CD4-positive, alpha-beta memory T cell (primary cell): ENCODE measurements around the gene OR2Z1. TPM values are rescaled to one million over a fixed set of nuclear protein-coding genes. Genes with fewer than 3 reads are reported as not detected.
A peak's percentile ranks its signal among the peaks of the same experiment; 100 is the strongest.
"Not testable (repeated sequence)": the region's sequence is repeated elsewhere in the genome, so short reads cannot be mapped to it uniquely, and the experiment has no call there.

Experiments used
- CTCF ChIA-PET: fragments of 350-600 bp; sonication (Branson Sonifier 250); formaldehyde crosslinking; loops from one replicate; lab custom pipeline; 2021; ENCODE audit warnings: inconsistent platforms; ENCODE audit not compliant: partially characterized antibody; lab: Charles Lee
- POLR2A ChIA-PET: fragments of 350-600 bp; sonication (Branson Sonifier 250); formaldehyde crosslinking; loops from one replicate; lab custom pipeline; 2021; ENCODE audit not compliant: partially characterized antibody; lab: Charles Lee
- DNase-seq, 5 donors: peaks; one replicate each; pipeline versions ENCODE4 v3.0.0 to v3.0.0-alpha.2; 2020 to 2022; ENCODE audit warnings: mixed read lengths in 1 of 5
- H3K27ac ChIP-seq: one replicate; pipeline ENCODE4 v1.7.0; 2013; ENCODE audit warnings: low read depth, low read length
- H3K27me3 ChIP-seq: 2 replicates; pipeline ENCODE4 v1.7.0; 2013; ENCODE audit warnings: mild to moderate bottlenecking, low read length, moderate library complexity; ENCODE audit not compliant: insufficient read depth
- H3K36me3 ChIP-seq: 2 replicates; pipeline ENCODE4 v1.7.0; 2013; ENCODE audit warnings: mild to moderate bottlenecking, low read length, moderate library complexity; ENCODE audit not compliant: insufficient read depth
- H3K4me1 ChIP-seq: 2 replicates; pipeline ENCODE4 v1.7.0; 2013; ENCODE audit warnings: mild to moderate bottlenecking, low read length, moderate library complexity; ENCODE audit not compliant: insufficient read depth
- H3K4me3 ChIP-seq, 2 donors: one replicate each; pipeline ENCODE4 v1.7.0; 2013; ENCODE audit warnings: low read length in 2 of 2, mild to moderate bottlenecking in 1 of 2
- H3K9me3 ChIP-seq, 2 donors: one replicate each; pipeline ENCODE4 v1.7.0; 2013; ENCODE audit warnings: low read length in 2 of 2, control low read depth in 1 of 2; ENCODE audit not compliant: control insufficient read depth in 1 of 2
- H3K27ac Mint-ChIP-seq, 7 donors: one replicate each; pipeline ENCODE4 v1.8.0; 2020 to 2021; ENCODE audit warnings: mixed read lengths in 7 of 7, mild to moderate bottlenecking in 6 of 7, inconsistent platforms in 3 of 7, moderate library complexity in 3 of 7
- H3K27me3 Mint-ChIP-seq, 2 donors: one replicate each; pipeline ENCODE4 v1.8.0; 2020 to 2021; ENCODE audit warnings: mixed read lengths in 2 of 2
- H3K36me3 Mint-ChIP-seq, 2 donors: one replicate each; pipeline ENCODE4 v1.8.0; 2020 to 2021; ENCODE audit warnings: mixed read lengths in 2 of 2, inconsistent platforms in 1 of 2, mild to moderate bottlenecking in 1 of 2
- H3K4me1 Mint-ChIP-seq, 4 donors: one replicate each; pipeline ENCODE4 v1.8.0; 2020 to 2021; ENCODE audit warnings: mixed read lengths in 4 of 4, mild to moderate bottlenecking in 1 of 4
- H3K4me3 Mint-ChIP-seq, 8 donors: one replicate each; pipeline ENCODE4 v1.8.0; 2020 to 2021; ENCODE audit warnings: mixed read lengths in 8 of 8, mild to moderate bottlenecking in 7 of 8, moderate library complexity in 6 of 8, inconsistent platforms in 3 of 8
- H3K9me3 Mint-ChIP-seq, 8 donors: one replicate each; pipeline ENCODE4 v1.8.0; 2020 to 2021; ENCODE audit warnings: mixed read lengths in 8 of 8, mild to moderate bottlenecking in 5 of 8, inconsistent platforms in 3 of 8, moderate library complexity in 1 of 8
- intact Hi-C: fragments of 100-400 bp; cut with micrococcal nuclease; formaldehyde crosslinking; loops from one replicate; pipeline ENCODE4 v1.15.1; 2023
- polyA plus RNA-seq, 2 donors: library from polyadenylated mRNA; unstranded; fragments of 300-500 nt; fragmentation: Illumina TruSeq; gene quantifications; one replicate each; pipeline ENCODE4 v1.2.3, GENCODE V29; 2021
- total RNA-seq, 2 experiments: library from RNA; stranded (reverse); gene quantifications; one replicate each; pipeline ENCODE4 v1.2.3, GENCODE V29; 2021

OR2Z1 gene
- total and polyA plus RNA-seq, 4 experiments from 2014 or later = not detected

- Histone ChIP-seq H3K4me3 (peak overlapping the region; percentile 31 to 36), H3K27ac (no peak overlapping the region), H3K9me3 (no peaks in the 10 kb centered on the region), H3K36me3 (no peaks in the 10 kb centered on the region), H3K27me3 (no peaks in the 10 kb centered on the region), H3K4me1 (peaks cover 72% of the 10 kb centered on the region)
- CTCF ChIA-PET = interaction anchor here (1.4 to 2.0 kb wide), 3 partner anchors 9 to 49 kb away, joined by 6 to 7 read pairs (median 7); no protein-coding TSS in a partner anchor
- POLR2A ChIA-PET = no interaction called here
- peaks cover 42 to 76% (median 57%) of the 10 kb centered on the region in 4 donors for H3K4me1 Mint-ChIP-seq
- DNase-seq = peak; percentile 38 to 68 (median 42)
- no peaks in the 10 kb centered on the region for H3K27me3 Mint-ChIP-seq
- H3K36me3 Mint-ChIP-seq = no peaks in the 10 kb centered on the region
- H3K4me3 Mint-ChIP-seq = peak overlapping the region; percentile 72 to 94 (median 82)
- H3K9me3 Mint-ChIP-seq = no peaks in the 10 kb centered on the region
- intact Hi-C loops = no loop called here
- peak overlapping the region; percentile 65 to 93 (median 84) for H3K27ac Mint-ChIP-seq
These were observed 19.1 kb upstream of the OR2Z1 start for GRCh38 chr19:8702350-8702749.

DNA sequence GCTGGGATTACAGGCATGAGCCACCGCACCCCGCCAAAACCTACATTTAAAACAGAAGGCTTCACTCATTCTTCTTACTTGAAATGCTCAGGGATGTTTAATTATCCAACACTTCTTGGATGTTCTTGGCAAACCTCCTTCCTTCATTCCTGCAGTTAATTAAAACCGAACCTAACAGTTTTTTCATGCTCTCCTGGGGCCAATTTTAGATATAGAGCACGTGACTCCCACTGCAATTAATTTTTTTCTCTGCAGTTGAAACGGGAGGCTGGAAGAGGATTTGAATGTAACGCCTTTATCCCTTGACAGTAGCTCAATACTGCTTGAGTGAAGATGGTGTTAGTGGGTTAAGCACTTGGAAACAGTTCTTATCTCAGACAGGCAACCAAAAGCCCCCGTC, 18.2 kb upstream of the OR2Z1 start:
- intact Hi-C loops = no loop called here
- Mint-ChIP-seq H3K27me3 (no peaks in the 10 kb centered on the region), H3K27ac (peak overlapping the region in 6 of 7 donors; percentile 6 to 86 (median 52)), H3K9me3 (no peaks in the 10 kb centered on the region), H3K4me1 (peaks cover 44 to 78% (median 59%) of the 10 kb centered on the region in 4 donors), H3K36me3 (no peaks in the 10 kb centered on the region), H3K4me3 (peak overlapping the region in 5 of 8 donors; percentile 30 to 94 (median 55))
- Histone ChIP-seq H3K4me1 (peaks cover 69% of the 10 kb centered on the region), H3K4me3 (no peak overlapping the region), H3K27ac (no peak overlapping the region), H3K9me3 (no peaks in the 10 kb centered on the region), H3K27me3 (no peaks in the 10 kb centered on the region), H3K36me3 (no peaks in the 10 kb centered on the region)
- CTCF ChIA-PET = interaction anchor here (1.6 kb wide), 1 partner anchor 10 kb away, joined by 7 read pairs; no protein-coding TSS in a partner anchor
- POLR2A ChIA-PET = interaction anchor here (0.6 kb wide), 1 partner anchor 32 kb away, joined by 3 read pairs; no protein-coding TSS in a partner anchor
- DNase-seq = no peak

DNA sequence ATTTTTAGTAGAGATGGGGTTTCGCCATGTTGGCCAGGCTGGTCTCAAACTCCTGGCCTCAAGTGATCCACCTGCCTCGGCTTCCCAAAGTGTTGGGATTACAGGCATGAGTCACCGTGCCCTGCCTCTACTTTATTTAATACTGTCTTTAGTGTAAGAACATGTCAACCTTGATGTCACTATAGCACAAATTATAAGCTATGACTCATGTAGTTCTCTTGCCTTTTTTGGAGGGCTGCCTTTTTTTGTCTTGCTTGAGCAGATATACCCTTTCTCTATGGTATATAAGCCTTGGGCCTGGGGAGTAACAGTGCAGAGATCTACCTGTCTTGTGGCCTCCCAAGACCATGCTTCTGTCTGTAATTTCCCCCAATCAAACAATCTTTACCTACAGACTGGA, 16.1 kb upstream of the OR2Z1 start:
- POLR2A ChIA-PET, H3K4me3 ChIP-seq, H3K27me3 Mint-ChIP-seq, H3K27ac ChIP-seq, CTCF ChIA-PET, H3K27me3 ChIP-seq, H3K9me3 ChIP-seq, H3K36me3 ChIP-seq, H3K36me3 Mint-ChIP-seq, H3K9me3 Mint-ChIP-seq, intact Hi-C loops: not testable (repeated sequence)
- Mint-ChIP-seq H3K4me1 (peaks cover 44 to 72% (median 58%) of the 10 kb centered on the region in 4 donors), H3K4me3 (peak overlapping the region in 7 of 8 donors; percentile 18 to 86 (median 69)), H3K27ac (peak overlapping the region; percentile 30 to 90 (median 75))
- peak in 1 of 5 donors; percentile 38 for DNase-seq
- peaks cover 56% of the 10 kb centered on the region for H3K4me1 ChIP-seq

- peak in 1 of 5 donors; percentile 8 for DNase-seq
These were observed 15.7 kb upstream of the OR2Z1 start for GRCh38 chr19:8705742-8706141.

DNA sequence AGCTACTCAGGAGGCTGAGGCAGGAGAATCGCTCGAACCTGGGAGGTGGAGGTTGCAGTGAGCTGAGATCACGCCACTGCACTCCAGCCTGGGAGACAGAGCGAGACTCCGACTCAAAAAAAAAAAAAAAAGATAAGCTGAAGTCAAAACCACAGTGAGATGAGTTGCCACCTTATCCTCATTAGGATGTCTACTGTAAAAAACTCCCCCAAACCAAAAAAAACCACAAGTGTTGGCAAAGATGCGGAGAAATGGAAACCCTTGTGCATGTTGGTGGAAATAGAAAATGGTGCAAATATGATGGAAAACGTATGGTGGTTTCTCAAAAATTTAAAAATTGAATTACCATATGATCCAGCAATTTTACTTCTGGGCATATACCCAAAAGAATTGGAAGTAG, 11.1 kb upstream of the OR2Z1 start:
- CTCF ChIA-PET, H3K4me1 ChIP-seq, POLR2A ChIA-PET, H3K36me3 Mint-ChIP-seq, H3K9me3 ChIP-seq, H3K36me3 ChIP-seq, DNase-seq, H3K27ac Mint-ChIP-seq, H3K27me3 ChIP-seq, H3K27ac ChIP-seq, H3K4me3 ChIP-seq, H3K27me3 Mint-ChIP-seq, intact Hi-C loops, H3K4me3 Mint-ChIP-seq: not testable (repeated sequence)
- peaks cover 12 to 21% (median 17%) of the 10 kb centered on the region in 4 donors for H3K4me1 Mint-ChIP-seq
- H3K9me3 Mint-ChIP-seq = peaks cover 3 to 21% (median 10%) of the 10 kb centered on the region in 8 donors

More at GRCh38 chr19:8705742-8706141, 15.7 kb upstream of the OR2Z1 start:
- Histone ChIP-seq H3K27me3 (no peaks in the 10 kb centered on the region), H3K36me3 (no peaks in the 10 kb centered on the region), H3K4me1 (peaks cover 54% of the 10 kb centered on the region), H3K9me3 (no peaks in the 10 kb centered on the region), H3K27ac (no peak overlapping the region), H3K4me3 (no peak overlapping the region)
- Mint-ChIP-seq H3K9me3 (no peaks in the 10 kb centered on the region), H3K36me3 (no peaks in the 10 kb centered on the region), H3K27me3 (no peaks in the 10 kb centered on the region), H3K4me1 (peaks cover 44 to 67% (median 55%) of the 10 kb centered on the region in 4 donors), H3K27ac (peak overlapping the region in 6 of 7 donors; percentile 30 to 90 (median 74)), H3K4me3 (peak overlapping the region in 7 of 8 donors; percentile 18 to 86 (median 69))
- ChIA-PET CTCF (no interaction called here), POLR2A (no interaction called here)
- intact Hi-C loops = no loop called here

DNA sequence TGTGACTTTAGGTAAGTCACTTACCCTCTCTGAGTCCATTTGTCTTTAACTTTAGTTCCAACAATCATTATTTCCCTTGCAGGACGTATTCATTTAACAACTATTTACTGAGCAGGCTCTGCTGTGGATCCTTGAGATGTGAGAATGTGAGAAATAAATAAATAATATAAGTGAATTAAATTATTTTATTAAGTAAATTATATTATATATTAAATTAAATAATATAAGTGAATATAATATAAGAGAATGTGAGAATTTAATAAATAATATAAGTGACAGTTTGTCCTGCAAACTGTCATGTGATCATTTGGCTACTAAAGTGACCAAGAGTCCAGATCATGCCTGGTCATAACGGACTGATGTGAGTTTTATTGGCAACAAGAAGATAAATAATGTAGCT, 598 bp downstream of the OR2Z1 start:
- Mint-ChIP-seq H3K36me3 (no peaks in the 10 kb centered on the region), H3K27me3 (peaks cover 1 to 11% of the 10 kb centered on the region in 2 donors), H3K9me3 (peaks cover 0 to 8% (median 3%) of the 10 kb centered on the region in 8 donors), H3K27ac (no peak overlapping the region), H3K4me3 (no peak overlapping the region), H3K4me1 (no peaks in the 10 kb centered on the region)
- intact Hi-C loops = no loop called here
- H3K27me3 ChIP-seq = no peaks in the 10 kb centered on the region
- ChIA-PET CTCF (interaction anchor here (0.8 kb wide), 1 partner anchor 28 kb away, joined by 3 read pairs; no protein-coding TSS in a partner anchor), POLR2A (no interaction called here)
- H3K36me3 ChIP-seq = no peaks in the 10 kb centered on the region
- no peak for DNase-seq
- H3K9me3 ChIP-seq = no peaks in the 10 kb centered on the region
- no peak overlapping the region for H3K4me3 ChIP-seq
- H3K4me1 ChIP-seq = no peaks in the 10 kb centered on the region
- H3K27ac ChIP-seq = no peak overlapping the region

- no peaks in the 10 kb centered on the region for H3K36me3 ChIP-seq
- peaks cover 1 to 10% of the 10 kb centered on the region in 2 donors for H3K27me3 Mint-ChIP-seq
- no peak overlapping the region for H3K27ac ChIP-seq
- H3K4me3 Mint-ChIP-seq = no peak overlapping the region
- H3K27ac Mint-ChIP-seq = no peak overlapping the region
- H3K4me3 ChIP-seq = no peak overlapping the region
- H3K27me3 ChIP-seq = no peaks in the 10 kb centered on the region
- H3K4me1 Mint-ChIP-seq = no peaks in the 10 kb centered on the region
- intact Hi-C loops = no loop called here
- H3K9me3 ChIP-seq = no peaks in the 10 kb centered on the region
- no peaks in the 10 kb centered on the region for H3K4me1 ChIP-seq
- no peak for DNase-seq
- peaks cover 0 to 3% (median 0%) of the 10 kb centered on the region in 8 donors for H3K9me3 Mint-ChIP-seq
- ChIA-PET CTCF (no interaction called here), POLR2A (no interaction called here)
- no peaks in the 10 kb centered on the region for H3K36me3 Mint-ChIP-seq
These were observed 2.8 kb downstream of the OR2Z1 start for GRCh38 chr19:8724276-8724675.
